ENCODE data around the gene KCNT1.

KCNT1 gene

GRCh38 chr9:135701959-135702721 lies at the start of gene KCNT1:
KCNT1 (plus strand) TSS chr9:135702185; CDS start chr9:135702259, 74 bp downstream.
- no peak within 1 kb of the TSS for H3K27ac Mint-ChIP-seq
- DNase-seq: peak; percentile 75
- no peaks in the 10 kb centered on the region for H3K9me3 Mint-ChIP-seq
- H3K4me3 Mint-ChIP-seq: no peak within 1 kb of the TSS
- H3K27me3 Mint-ChIP-seq: peaks cover 15% of the 10 kb centered on the region
- no peaks in the 10 kb centered on the region for H3K4me1 Mint-ChIP-seq (ENCODE audit: low read depth)
- H3K36me3 Mint-ChIP-seq (ENCODE audit: low read depth): no peaks in the 10 kb centered on the region

GRCh38 chr9:135655317-135655716 lies 46.7 kb upstream of the KCNT1 start:
- DNase-seq: no peak
- Mint-ChIP-seq H3K9me3 (peaks cover 3% of the 10 kb centered on the region), H3K4me3 (no peak overlapping the region), H3K27me3 (peaks cover 23% of the 10 kb centered on the region), H3K4me1 (ENCODE audit: low read depth) (no peaks in the 10 kb centered on the region), H3K27ac (no peak overlapping the region), H3K36me3 (ENCODE audit: low read depth) (no peaks in the 10 kb centered on the region)

GRCh38 chr9:135657416-135657815 lies 44.6 kb upstream of the KCNT1 start:
- H3K27ac Mint-ChIP-seq: no peak overlapping the region
- H3K27me3 Mint-ChIP-seq: peaks cover 21% of the 10 kb centered on the region

GRCh38 chr9:135659252-135659651 lies 42.7 kb upstream of the KCNT1 start:
- Mint-ChIP-seq H3K27me3 (peaks cover 18% of the 10 kb centered on the region), H3K27ac (no peak overlapping the region), H3K4me1 (ENCODE audit: low read depth) (no peaks in the 10 kb centered on the region), H3K4me3 (no peak overlapping the region), H3K9me3 (no peaks in the 10 kb centered on the region), H3K36me3 (ENCODE audit: low read depth) (no peaks in the 10 kb centered on the region)
- DNase-seq: no peak

More at GRCh38 chr9:135657416-135657815, 44.6 kb upstream of the KCNT1 start:
- Mint-ChIP-seq H3K36me3 (ENCODE audit: low read depth) (no peaks in the 10 kb centered on the region), H3K9me3 (no peaks in the 10 kb centered on the region), H3K4me1 (ENCODE audit: low read depth) (no peaks in the 10 kb centered on the region), H3K4me3 (no peak overlapping the region)
- no peak for DNase-seq

- Mint-ChIP-seq H3K27me3 (peaks cover 12% of the 10 kb centered on the region), H3K36me3 (ENCODE audit: low read depth) (no peaks in the 10 kb centered on the region), H3K4me1 (ENCODE audit: low read depth) (no peaks in the 10 kb centered on the region), H3K9me3 (no peaks in the 10 kb centered on the region), H3K4me3 (no peak overlapping the region), H3K27ac (no peak overlapping the region)
- no peak for DNase-seq
Measured at GRCh38 chr9:135660407-135660806, 41.6 kb upstream of the KCNT1 start.

- Mint-ChIP-seq H3K9me3 (no peaks in the 10 kb centered on the region), H3K27ac (no peak overlapping the region), H3K36me3 (ENCODE audit: low read depth) (no peaks in the 10 kb centered on the region), H3K27me3 (peaks cover 1% of the 10 kb centered on the region), H3K4me3 (no peak overlapping the region), H3K4me1 (ENCODE audit: low read depth) (no peaks in the 10 kb centered on the region)
- no peak for DNase-seq
Measured at GRCh38 chr9:135661816-135662560, 40.0 kb upstream of the KCNT1 start.

GRCh38 chr9:135662758-135663450 lies 39.1 kb upstream of the KCNT1 start, which contains the start of gene LCN9:
LCN9 (plus strand) TSS chr9:135663309; CDS start chr9:135663322, 13 bp downstream.
- H3K27me3 Mint-ChIP-seq: no peaks in the 10 kb centered on the region
- no peaks in the 10 kb centered on the region for H3K36me3 Mint-ChIP-seq (ENCODE audit: low read depth)

GRCh38 chr9:135663451-135663770 lies 38.6 kb upstream of the KCNT1 start:
- Mint-ChIP-seq H3K36me3 (ENCODE audit: low read depth) (no peaks in the 10 kb centered on the region), H3K27ac (no peak overlapping the region), H3K9me3 (peaks cover 2% of the 10 kb centered on the region), H3K4me3 (no peak overlapping the region), H3K27me3 (no peaks in the 10 kb centered on the region), H3K4me1 (ENCODE audit: low read depth) (no peaks in the 10 kb centered on the region)
- DNase-seq: no peak

More at GRCh38 chr9:135662758-135663450, 39.1 kb upstream of the KCNT1 start, which contains the start of gene LCN9:
- no peaks in the 10 kb centered on the region for H3K9me3 Mint-ChIP-seq
- H3K4me1 Mint-ChIP-seq (ENCODE audit: low read depth): no peaks in the 10 kb centered on the region
- H3K27ac Mint-ChIP-seq: no peak within 1 kb of the TSS
- H3K4me3 Mint-ChIP-seq: no peak within 1 kb of the TSS
- DNase-seq: no peak

GRCh38 chr9:135663857-135664256 lies 38.1 kb upstream of the KCNT1 start:
- Mint-ChIP-seq H3K4me1 (ENCODE audit: low read depth) (no peaks in the 10 kb centered on the region), H3K36me3 (ENCODE audit: low read depth) (no peaks in the 10 kb centered on the region), H3K27ac (no peak overlapping the region), H3K4me3 (no peak overlapping the region), H3K9me3 (peaks cover 2% of the 10 kb centered on the region), H3K27me3 (no peaks in the 10 kb centered on the region)
- no peak for DNase-seq

- H3K9me3 Mint-ChIP-seq: peaks cover 2% of the 10 kb centered on the region
- no peak overlapping the region for H3K4me3 Mint-ChIP-seq
- no peaks in the 10 kb centered on the region for H3K36me3 Mint-ChIP-seq (ENCODE audit: low read depth)
- H3K27me3 Mint-ChIP-seq: no peaks in the 10 kb centered on the region
- no peak for DNase-seq
- H3K4me1 Mint-ChIP-seq (ENCODE audit: low read depth): no peaks in the 10 kb centered on the region
- H3K27ac Mint-ChIP-seq: no peak overlapping the region
Measured at GRCh38 chr9:135664266-135664665, 37.7 kb upstream of the KCNT1 start.

GRCh38 chr9:135664801-135665794 lies 36.9 kb upstream of the KCNT1 start:
- Mint-ChIP-seq H3K27ac (no peak overlapping the region), H3K4me3 (no peak overlapping the region), H3K4me1 (ENCODE audit: low read depth) (no peaks in the 10 kb centered on the region), H3K27me3 (no peaks in the 10 kb centered on the region), H3K36me3 (ENCODE audit: low read depth) (no peaks in the 10 kb centered on the region), H3K9me3 (peaks cover 2% of the 10 kb centered on the region)
- DNase-seq: no peak

GRCh38 chr9:135665795-135666189 lies 36.2 kb upstream of the KCNT1 start:
- Mint-ChIP-seq H3K9me3 (peaks cover 2% of the 10 kb centered on the region), H3K27ac (no peak overlapping the region), H3K4me3 (no peak overlapping the region), H3K27me3 (no peaks in the 10 kb centered on the region), H3K36me3 (ENCODE audit: low read depth) (no peaks in the 10 kb centered on the region), H3K4me1 (ENCODE audit: low read depth) (no peaks in the 10 kb centered on the region)
- DNase-seq: no peak

- no peak for DNase-seq
- Mint-ChIP-seq H3K4me1 (ENCODE audit: low read depth) (no peaks in the 10 kb centered on the region), H3K36me3 (ENCODE audit: low read depth) (no peaks in the 10 kb centered on the region), H3K4me3 (no peak overlapping the region), H3K9me3 (peaks cover 2% of the 10 kb centered on the region), H3K27ac (no peak overlapping the region), H3K27me3 (no peaks in the 10 kb centered on the region)
Measured at GRCh38 chr9:135666534-135667462, 35.2 kb upstream of the KCNT1 start.
